ENCODE results near the gene SCYL1.

GRCh38 chr11:65579291-65579690 is 54.4 kb downstream of the SCYL1 start:
- TF ChIP-seq POLR2A (IDR thresholded peaks at IDR 0.05) = no peak
- TF ChIP-seq POLR2AphosphoS5 (IDR thresholded peaks at IDR 0.05) = no peak
- TF ChIP-seq, protein P1, sequence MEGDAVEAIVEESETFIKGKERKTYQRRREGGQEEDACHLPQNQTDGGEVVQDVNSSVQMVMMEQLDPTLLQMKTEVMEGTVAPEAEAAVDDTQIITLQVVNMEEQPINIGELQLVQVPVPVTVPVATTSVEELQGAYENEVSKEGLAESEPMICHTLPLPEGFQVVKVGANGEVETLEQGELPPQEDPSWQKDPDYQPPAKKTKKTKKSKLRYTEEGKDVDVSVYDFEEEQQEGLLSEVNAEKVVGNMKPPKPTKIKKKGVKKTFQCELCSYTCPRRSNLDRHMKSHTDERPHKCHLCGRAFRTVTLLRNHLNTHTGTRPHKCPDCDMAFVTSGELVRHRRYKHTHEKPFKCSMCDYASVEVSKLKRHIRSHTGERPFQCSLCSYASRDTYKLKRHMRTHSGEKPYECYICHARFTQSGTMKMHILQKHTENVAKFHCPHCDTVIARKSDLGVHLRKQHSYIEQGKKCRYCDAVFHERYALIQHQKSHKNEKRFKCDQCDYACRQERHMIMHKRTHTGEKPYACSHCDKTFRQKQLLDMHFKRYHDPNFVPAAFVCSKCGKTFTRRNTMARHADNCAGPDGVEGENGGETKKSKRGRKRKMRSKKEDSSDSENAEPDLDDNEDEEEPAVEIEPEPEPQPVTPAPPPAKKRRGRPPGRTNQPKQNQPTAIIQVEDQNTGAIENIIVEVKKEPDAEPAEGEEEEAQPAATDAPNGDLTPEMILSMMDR (IDR thresholded peaks at IDR 0.05) = no peak
